Testis (tissue), 2 donors: Measurements from ENCODE around the gene KCNK2.

Source experiments
- CTCF ChIP-seq, 3 experiments: fragments of 450-650 bp in 2 of 3; fragments of 200-600 bp in 1 of 3; sonication (generic) in 1 of 3; IDR thresholded peaks; one replicate each; pipeline ENCODE4 v1.5.1; 2016 to 2019; ENCODE audit warnings: antibody characterized with exemption in 3 of 3, mild to moderate bottlenecking in 2 of 3, moderate library complexity in 1 of 3
- POLR2A ChIP-seq: fragments of 450-650 bp; IDR thresholded peaks from one replicate; pipeline ENCODE4 v1.6.1; 2017; ENCODE audit warnings: antibody characterized with exemption, mild to moderate bottlenecking, moderate library complexity

- TF ChIP-seq CTCF (IDR thresholded peaks at IDR 0.05): no peak
- TF ChIP-seq POLR2A: no peak
Measured at GRCh38 chr1:215201283-215201682, 118.7 kb downstream of the KCNK2 start.
